SK-N-SH (cell line): ENCODE results near the gene MAST2. TPM values are rescaled to one million over a fixed set of nuclear protein-coding genes. Genes with fewer than 3 reads are reported as not detected.

Experiments used
- CTCF ChIA-PET: fragments of 300-600, 350-600 bp; formaldehyde crosslinking; extraction: SDS; loops from one replicate; lab custom pipeline; 2021; lab: Yijun Ruan, JAX
- POLR2A ChIA-PET: fragments of 350-600 bp; sonication (Branson Sonifier 250); formaldehyde crosslinking; extraction: SDS; loops from one replicate; lab custom pipeline; 2020; ENCODE audit warnings: antibody characterized with exemption, inconsistent platforms; lab: Yijun Ruan, JAX
- DNase-seq: peaks from one replicate; pipeline ENCODE4 v3.0.0; 2012
- H2AFZ ChIP-seq: fragments of 200-600 bp; sonication (generic); 2 replicates; pipeline ENCODE4 v1.8.1; 2016; ENCODE audit warnings: antibody characterized with exemption, mild to moderate bottlenecking, low read depth
- H3F3A ChIP-seq: fragments of 200-600 bp; sonication (generic); replicated peaks from 2 replicates; pipeline ENCODE3; 2016; ENCODE audit warnings: antibody characterized with exemption, mild to moderate bottlenecking; ENCODE audit not compliant: insufficient read depth
- H3K27ac ChIP-seq, 2 experiments: fragments of 200-500 bp in 1 of 2; fragments of 200-600 bp in 1 of 2; sonication (Bioruptor generic) in 1 of 2; sonication (generic), shearing (Covaris generic) in 1 of 2; 2 replicates each; pipeline versions ENCODE4 v1.5.1 to v1.6.1; 2014 to 2016; ENCODE audit warnings: low read depth in 2 of 2, inconsistent platforms in 1 of 2, low read length in 1 of 2, mild to moderate bottlenecking in 1 of 2, mixed read lengths in 1 of 2
- H3K27me3 ChIP-seq: fragments of 200-600 bp; sonication (generic), shearing (Covaris generic); 2 replicates; pipeline ENCODE4 v1.6.1; 2016; ENCODE audit warnings: mixed run types; ENCODE audit not compliant: insufficient read depth
- H3K36me3 ChIP-seq, 2 experiments: fragments of 200-500 bp in 1 of 2; fragments of 200-600 bp in 1 of 2; sonication (Bioruptor generic) in 1 of 2; sonication (generic) in 1 of 2; replicated peaks in 1 of 2; 2 replicates each; pipeline versions ENCODE3 to v1.5.1; 2014 to 2016; ENCODE audit warnings: low read length in 1 of 2, mild to moderate bottlenecking in 1 of 2; ENCODE audit not compliant: insufficient read depth in 2 of 2, control insufficient read depth in 1 of 2
- H3K4me1 ChIP-seq, 2 experiments: fragments of 200-500 bp in 1 of 2; fragments of 200-600 bp in 1 of 2; sonication (Bioruptor generic) in 1 of 2; sonication (generic), shearing (Covaris generic) in 1 of 2; 2 replicates each; pipeline versions ENCODE4 v1.5.1 to v1.6.1; 2014 to 2016; ENCODE audit warnings: low read depth in 1 of 2, low read length in 1 of 2, mixed run types in 1 of 2; ENCODE audit not compliant: insufficient read depth in 2 of 2, control insufficient read depth in 1 of 2
- H3K4me2 ChIP-seq: fragments of 200-600 bp; sonication (generic), shearing (Covaris generic); 2 replicates; pipeline ENCODE4 v1.6.1; 2017; ENCODE audit warnings: mixed run types
- H3K4me3 ChIP-seq, 2 experiments: fragments of 200-500 bp in 1 of 2; fragments of 200-600 bp in 1 of 2; sonication (Bioruptor generic) in 1 of 2; sonication (generic), shearing (Covaris generic) in 1 of 2; 2 replicates each; pipeline versions ENCODE4 v1.5.1 to v1.8.1; 2014 to 2016; ENCODE audit warnings: low read depth in 2 of 2, inconsistent platforms in 1 of 2, low read length in 1 of 2, mild to moderate bottlenecking in 1 of 2, mixed read lengths in 1 of 2, moderate library complexity in 1 of 2
- H3K79me2 ChIP-seq: fragments of 200-600 bp; sonication (generic); 2 replicates; pipeline ENCODE4 v1.8.1; 2017; ENCODE audit warnings: mild to moderate bottlenecking; ENCODE audit not compliant: insufficient read depth
- H3K9ac ChIP-seq: fragments of 200-600 bp; sonication (generic); 2 replicates; pipeline ENCODE4 v1.6.1; 2017; ENCODE audit warnings: mixed run types
- H3K9me2 ChIP-seq: fragments of 200-600 bp; sonication (generic); 2 replicates; pipeline ENCODE4 v1.6.1; 2017; ENCODE audit warnings: mixed run types
- H3K9me3 ChIP-seq: fragments of 200-600 bp; sonication (generic); 2 replicates; pipeline ENCODE4 v1.6.1; 2017; ENCODE audit warnings: mixed run types, mild to moderate bottlenecking, moderate library complexity
- H4K20me1 ChIP-seq: fragments of 200-600 bp; sonication (generic); 2 replicates; pipeline ENCODE4 v1.6.1; 2017; ENCODE audit warnings: mild to moderate bottlenecking, mixed run types; ENCODE audit not compliant: insufficient read depth
- ELF1 ChIP-seq: IDR thresholded peaks from 2 replicates; pipeline ENCODE4 v1.4.0; 2012
- FOSL2 ChIP-seq: IDR thresholded peaks from 2 replicates; pipeline ENCODE4 v1.4.0; 2012; ENCODE audit warnings: low read depth, mild to moderate bottlenecking, moderate library complexity, borderline replicate concordance
- IRF3 ChIP-seq: fragments of 150-350 bp; IDR thresholded peaks from 2 replicates; pipeline ENCODE4 v1.6.1; 2016; ENCODE audit warnings: mild to moderate bottlenecking, low read depth, low read length
- POLR2AphosphoS5 ChIP-seq: IDR thresholded peaks from 2 replicates; pipeline ENCODE4 v1.6.1; 2012; ENCODE audit warnings: low read depth, low read length
- REST ChIP-seq: IDR thresholded peaks from 2 replicates; pipeline ENCODE4 v1.6.1; 2012; ENCODE audit warnings: mild to moderate bottlenecking, low read depth, low read length, moderate library complexity
- RXRA ChIP-seq: IDR thresholded peaks from 2 replicates; pipeline ENCODE4 v1.4.0; 2012; ENCODE audit warnings: low read depth, mild to moderate bottlenecking, borderline replicate concordance
- SIN3A ChIP-seq: IDR thresholded peaks from 2 replicates; pipeline ENCODE4 v1.6.1; 2012; ENCODE audit warnings: low read depth, mild to moderate bottlenecking, low read length, moderate library complexity, borderline replicate concordance
- SMC3 ChIP-seq: IDR thresholded peaks from 2 replicates; pipeline ENCODE4 v1.6.1; 2012; ENCODE audit warnings: low read depth, low read length, improper control_type of control experiment
- TCF12 ChIP-seq: IDR thresholded peaks from 2 replicates; pipeline ENCODE4 v1.4.0; 2012
- YY1 ChIP-seq: IDR thresholded peaks from 2 replicates; pipeline ENCODE4 v1.4.0; 2012; ENCODE audit warnings: low read depth, mild to moderate bottlenecking
- ZBTB33 ChIP-seq: IDR thresholded peaks from 2 replicates; pipeline ENCODE4 v1.4.0; 2012; ENCODE audit warnings: low read depth, borderline replicate concordance
- WGBS: methylation state at CpG from one replicate; pipeline ENCODE4 v1.1.6; 2017; ENCODE audit warnings: low lambda C conversion rate; 5-methylcytosine and 5-hydroxymethylcytosine counted together
- polyA plus RNA-seq, 3 experiments: library from polyadenylated mRNA; depleted of rRNA; stranded (reverse); fragments of >200 nt; gene quantifications; 2 replicates each; pipeline ENCODE4 v1.2.3, GENCODE V29; 2012
- TF ChIP-seq, protein P1 (sequence below): IDR thresholded peaks from 2 replicates; pipeline ENCODE4; 2012

The MAST2 gene
- polyA plus RNA-seq, 1 of the 3 experiments (the other 2 are of a cell fraction) = 53.4 TPM

GRCh38 chr1:45934947-45935346, 131.5 kb downstream of the MAST2 start:
- Histone ChIP-seq H3K27me3 (no peaks in the 10 kb centered on the region), H3K9me3 (no peaks in the 10 kb centered on the region), H3K4me3 (no peak overlapping the region), H3K9me2 (no peaks in the 10 kb centered on the region), H3K4me1 (peaks cover 0 to 8% of the 10 kb centered on the region in 2 experiments; a peak in 1 of 4 replicates), H3K9ac (no peak overlapping the region), H3F3A (peaks cover 2% of the 10 kb centered on the region), H3K36me3 (no peaks in the 10 kb centered on the region), H4K20me1 (no peaks in the 10 kb centered on the region), H3K4me2 (no peak overlapping the region), H3K79me2 (peaks cover 58% of the 10 kb centered on the region), H3K27ac (no peak overlapping the region), H2AFZ (no peak overlapping the region)
- TF ChIP-seq TCF12 = no peak
- TF ChIP-seq, protein P1, sequence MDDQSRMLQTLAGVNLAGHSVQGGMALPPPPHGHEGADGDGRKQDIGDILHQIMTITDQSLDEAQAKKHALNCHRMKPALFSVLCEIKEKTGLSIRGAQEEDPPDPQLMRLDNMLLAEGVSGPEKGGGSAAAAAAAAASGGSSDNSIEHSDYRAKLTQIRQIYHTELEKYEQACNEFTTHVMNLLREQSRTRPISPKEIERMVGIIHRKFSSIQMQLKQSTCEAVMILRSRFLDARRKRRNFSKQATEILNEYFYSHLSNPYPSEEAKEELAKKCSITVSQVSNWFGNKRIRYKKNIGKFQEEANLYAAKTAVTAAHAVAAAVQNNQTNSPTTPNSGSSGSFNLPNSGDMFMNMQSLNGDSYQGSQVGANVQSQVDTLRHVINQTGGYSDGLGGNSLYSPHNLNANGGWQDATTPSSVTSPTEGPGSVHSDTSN = no peak
- TF ChIP-seq ELF1 = no peak
- TF ChIP-seq FOSL2 = no peak
- TF ChIP-seq POLR2AphosphoS5 = no peak
- TF ChIP-seq SMC3 = no peak
- no peak for TF ChIP-seq RXRA
- no peak for TF ChIP-seq IRF3
- TF ChIP-seq YY1 = no peak
- TF ChIP-seq ZBTB33 = no peak
- TF ChIP-seq REST = no peak
- TF ChIP-seq SIN3A = no peak
- ChIA-PET CTCF (no interaction called here), POLR2A (no interaction called here)
- WGBS = 96% methylated on average over 3 of the region's 3 CpGs
- no peak for DNase-seq
